BLaER1 treated with 17β-estradiol and CSF1 and Interleukin-3, amounts not matched to agents 10 nM and 100 nM (cell line): ENCODE data around the gene EPHB1.

Experiments
- H3K27ac ChIP-seq, 11 experiments: shearing (Covaris generic); formaldehyde crosslinking; 2 replicates each; pipeline ENCODE4 v1.8.1; 2022
- H3K27me3 ChIP-seq, 11 experiments: shearing (Covaris generic); formaldehyde crosslinking; 2 replicates each; pipeline ENCODE4 v1.8.1; 2022
- H3K36me3 ChIP-seq, 11 experiments: shearing (Covaris generic); formaldehyde crosslinking; 2 replicates each; pipeline ENCODE4 v1.8.1; 2022
- H3K4me1 ChIP-seq, 10 experiments: shearing (Covaris generic); formaldehyde crosslinking; 2 replicates each; pipeline ENCODE4 v1.8.1; 2022
- H3K4me2 ChIP-seq, 11 experiments: shearing (Covaris generic); formaldehyde crosslinking; 2 replicates each; pipeline ENCODE4 v1.8.1; 2022
- H3K4me3 ChIP-seq, 10 experiments: shearing (Covaris generic); formaldehyde crosslinking; 2 replicates each; pipeline ENCODE4 v1.8.1; 2022
- H3K9ac ChIP-seq, 11 experiments: shearing (Covaris generic); formaldehyde crosslinking; 2 replicates each; pipeline ENCODE4 v1.8.1; 2022
- H3K9me3 ChIP-seq, 11 experiments: shearing (Covaris generic); formaldehyde crosslinking; replicated peaks in 1 of 11; 2 replicates each; pipeline ENCODE4 v1.8.1; 2022
- H4K20me1 ChIP-seq, 11 experiments: shearing (Covaris generic); formaldehyde crosslinking; 2 replicates each; pipeline ENCODE4 v1.8.1; 2022
- Cebpa-rat ChIP-seq, 11 experiments: shearing (Covaris generic); IDR thresholded peaks; 2 replicates each; pipeline ENCODE4 v1.8.1; 2022

Gene EPHB1

DNA sequence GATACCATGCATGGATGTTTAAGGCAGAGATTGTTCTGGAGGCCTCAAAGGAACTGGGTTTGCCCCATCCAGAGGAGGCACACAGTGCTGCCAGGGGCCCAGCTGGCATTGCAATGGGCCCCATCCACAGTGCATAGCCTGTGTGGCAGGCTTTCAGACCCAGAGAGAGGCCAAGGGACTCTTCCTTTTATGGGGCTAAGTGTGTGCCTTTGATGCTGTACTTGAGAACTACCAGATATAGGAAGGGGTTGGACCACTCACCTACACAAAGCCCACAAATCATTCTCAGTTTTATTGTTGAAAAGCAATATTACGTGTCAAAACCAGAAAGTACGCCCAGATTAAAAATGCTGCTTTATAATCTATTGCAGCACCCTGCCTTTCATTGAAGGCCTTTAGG is 134.9 kb downstream of the EPHB1 start:
- no peak overlapping the region for H3K4me3 ChIP-seq
- no peak overlapping the region for H3K9ac ChIP-seq
- H3K4me2 ChIP-seq = no peak overlapping the region
- H4K20me1 ChIP-seq = no peaks in the 10 kb centered on the region
- no peak for TF ChIP-seq Cebpa-rat (IDR thresholded peaks at IDR 0.05)
- no peaks in the 10 kb centered on the region for H3K4me1 ChIP-seq
- H3K27ac ChIP-seq = no peak overlapping the region
- H3K9me3 ChIP-seq = peaks cover 0 to 5% (median 2%) of the 10 kb centered on the region in 11 experiments; a peak in 7 of 22 replicates
- H3K27me3 ChIP-seq = no peaks in the 10 kb centered on the region
- no peaks in the 10 kb centered on the region for H3K36me3 ChIP-seq

GRCh38 chr3:134931045-134931785 is 136.2 kb downstream of the EPHB1 start:
- no peak overlapping the region for H3K4me3 ChIP-seq

GRCh38 chr3:134932035-134932434 is 137.0 kb downstream of the EPHB1 start:
- Histone ChIP-seq H3K4me2 (no peak overlapping the region), H3K27ac (no peak overlapping the region), H3K4me3 (no peak overlapping the region), H4K20me1 (no peaks in the 10 kb centered on the region), H3K9me3 (no peaks in the 10 kb centered on the region), H3K27me3 (no peaks in the 10 kb centered on the region), H3K9ac (no peak overlapping the region), H3K4me1 (no peaks in the 10 kb centered on the region), H3K36me3 (no peaks in the 10 kb centered on the region)
- TF ChIP-seq Cebpa-rat (IDR thresholded peaks at IDR 0.05) = no peak

More at GRCh38 chr3:134931045-134931785, 136.2 kb downstream of the EPHB1 start:
- H3K9ac ChIP-seq = no peak overlapping the region
- H3K27ac ChIP-seq = no peak overlapping the region
- H3K9me3 ChIP-seq = no peaks in the 10 kb centered on the region
- no peaks in the 10 kb centered on the region for H4K20me1 ChIP-seq
- no peak overlapping the region for H3K4me2 ChIP-seq
- H3K36me3 ChIP-seq = no peaks in the 10 kb centered on the region
- H3K27me3 ChIP-seq = no peaks in the 10 kb centered on the region
- no peaks in the 10 kb centered on the region for H3K4me1 ChIP-seq
- no peak for TF ChIP-seq Cebpa-rat (IDR thresholded peaks at IDR 0.05)

GRCh38 chr3:134933997-134934396 is 138.9 kb downstream of the EPHB1 start:
- H3K9ac ChIP-seq = no peak overlapping the region
- no peak overlapping the region for H3K27ac ChIP-seq
- no peaks in the 10 kb centered on the region for H3K4me1 ChIP-seq
- H3K4me2 ChIP-seq = no peak overlapping the region
- H3K4me3 ChIP-seq = no peak overlapping the region
- no peaks in the 10 kb centered on the region for H4K20me1 ChIP-seq
- H3K27me3 ChIP-seq = no peaks in the 10 kb centered on the region
- TF ChIP-seq Cebpa-rat (IDR thresholded peaks at IDR 0.05) = no peak
- H3K9me3 ChIP-seq = no peaks in the 10 kb centered on the region
- H3K36me3 ChIP-seq = no peaks in the 10 kb centered on the region

DNA sequence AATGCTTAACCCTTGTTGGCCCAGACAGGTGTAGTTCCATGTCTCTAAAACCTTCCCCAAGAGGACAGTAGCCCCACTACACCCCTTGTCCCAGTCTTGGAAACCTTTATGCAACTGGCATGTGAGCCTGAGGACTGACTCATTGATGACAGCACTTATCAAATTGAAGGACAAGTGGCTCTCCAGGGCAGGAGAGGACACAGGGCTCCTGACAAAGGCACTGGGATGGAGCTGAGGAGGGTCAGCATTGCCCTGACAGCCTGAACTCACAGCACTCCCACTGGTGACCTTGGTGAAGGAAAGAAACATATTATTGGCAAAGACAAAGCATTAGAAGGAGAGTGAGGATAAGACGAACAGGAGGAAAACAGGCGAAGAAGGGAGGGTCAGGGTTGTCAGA is 139.9 kb downstream of the EPHB1 start:
- no peaks in the 10 kb centered on the region for H3K27me3 ChIP-seq
- no peak overlapping the region for H3K27ac ChIP-seq
- H3K4me2 ChIP-seq = no peak overlapping the region
- no peaks in the 10 kb centered on the region for H3K4me1 ChIP-seq
- H4K20me1 ChIP-seq = no peaks in the 10 kb centered on the region
- no peaks in the 10 kb centered on the region for H3K9me3 ChIP-seq
- H3K9ac ChIP-seq = no peak overlapping the region
- no peaks in the 10 kb centered on the region for H3K36me3 ChIP-seq
- no peak for TF ChIP-seq Cebpa-rat (IDR thresholded peaks at IDR 0.05)
- H3K4me3 ChIP-seq = no peak overlapping the region

DNA sequence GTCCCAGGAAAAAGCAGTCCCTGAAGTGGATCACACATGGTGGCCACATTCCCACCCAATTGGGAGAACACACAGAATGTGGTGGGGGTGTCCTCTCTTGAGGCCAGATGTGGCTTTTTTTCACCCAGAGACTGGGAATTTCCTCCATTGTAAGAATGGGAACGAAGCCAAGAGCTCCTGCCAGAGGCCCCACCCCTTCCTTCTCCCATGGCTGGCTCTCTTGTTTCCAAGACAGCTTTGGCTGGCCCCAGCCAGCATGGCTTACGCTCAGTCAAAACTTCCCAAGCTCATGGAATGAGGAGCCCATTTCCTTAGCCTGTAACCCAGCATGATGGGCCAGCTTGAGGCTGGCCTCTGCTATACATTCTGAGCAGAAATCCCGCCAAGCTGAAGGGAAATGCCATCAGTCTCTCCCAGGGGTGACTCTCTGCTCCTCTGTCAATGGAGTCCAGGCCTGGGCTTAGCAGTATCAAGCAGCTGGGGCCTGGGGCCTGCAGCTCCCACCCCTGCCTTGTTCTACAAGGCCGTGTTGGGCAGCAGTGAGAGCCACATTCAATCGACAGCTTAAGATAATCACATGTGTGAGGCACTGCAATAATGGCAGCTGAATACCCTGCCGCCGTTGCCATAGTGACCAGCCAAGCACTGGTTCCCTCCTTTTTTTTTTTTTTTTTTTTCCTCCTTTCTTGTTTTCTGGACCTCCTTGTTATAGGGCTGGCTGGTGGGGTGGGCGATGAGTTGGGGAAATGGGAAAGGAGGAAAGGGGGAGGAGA is 142.4 kb downstream of the EPHB1 start:
- Histone ChIP-seq H3K4me2 (no peak overlapping the region), H3K9ac (no peak overlapping the region), H3K4me3 (no peak overlapping the region), H3K36me3 (no peaks in the 10 kb centered on the region), H3K27ac (no peak overlapping the region), H3K9me3 (no peaks in the 10 kb centered on the region), H3K4me1 (no peaks in the 10 kb centered on the region), H4K20me1 (no peaks in the 10 kb centered on the region), H3K27me3 (no peaks in the 10 kb centered on the region)
- TF ChIP-seq Cebpa-rat (IDR thresholded peaks at IDR 0.05) = no peak

DNA sequence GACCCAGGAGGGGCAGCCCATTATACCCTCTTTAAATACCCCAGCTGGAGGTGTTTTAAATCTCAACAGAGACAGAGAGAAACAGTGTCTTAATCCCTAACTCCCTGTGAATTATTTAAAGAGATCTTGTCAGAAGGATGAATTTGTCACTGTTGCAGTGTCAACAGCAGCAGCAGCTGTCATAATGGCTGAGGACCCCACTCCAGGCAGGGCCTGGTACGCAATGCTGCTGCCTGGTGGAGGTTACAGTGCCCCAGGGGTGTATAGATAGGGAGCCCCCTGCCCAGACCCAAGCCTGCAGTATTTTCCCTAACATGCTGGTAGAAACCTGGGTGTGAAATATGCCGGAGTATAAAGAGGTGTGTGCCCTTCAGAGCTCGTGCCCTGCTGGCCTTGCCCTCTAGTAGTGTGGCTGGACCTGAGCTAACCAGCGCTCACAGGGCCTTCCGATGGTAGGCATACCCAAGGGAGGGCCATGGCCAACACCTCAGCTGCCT is 143.0 kb downstream of the EPHB1 start:
- H3K9me3 ChIP-seq = no peaks in the 10 kb centered on the region
- H4K20me1 ChIP-seq = no peaks in the 10 kb centered on the region
- no peak overlapping the region for H3K27ac ChIP-seq
- H3K4me1 ChIP-seq = no peaks in the 10 kb centered on the region
- no peaks in the 10 kb centered on the region for H3K36me3 ChIP-seq
- H3K4me3 ChIP-seq = no peak overlapping the region
- no peak for TF ChIP-seq Cebpa-rat (IDR thresholded peaks at IDR 0.05)
- no peak overlapping the region for H3K4me2 ChIP-seq
- H3K27me3 ChIP-seq = no peaks in the 10 kb centered on the region
- H3K9ac ChIP-seq = no peak overlapping the region

GRCh38 chr3:134939978-134940377 is 144.9 kb downstream of the EPHB1 start:
- no peak for TF ChIP-seq Cebpa-rat (IDR thresholded peaks at IDR 0.05)
- Histone ChIP-seq H3K27me3 (no peaks in the 10 kb centered on the region), H3K4me3 (no peak overlapping the region), H3K27ac (no peak overlapping the region), H3K4me1 (no peaks in the 10 kb centered on the region), H3K4me2 (no peak overlapping the region; a peak in 1 of 22 replicates), H3K36me3 (no peaks in the 10 kb centered on the region), H3K9me3 (no peaks in the 10 kb centered on the region), H4K20me1 (no peaks in the 10 kb centered on the region), H3K9ac (no peak overlapping the region)

DNA sequence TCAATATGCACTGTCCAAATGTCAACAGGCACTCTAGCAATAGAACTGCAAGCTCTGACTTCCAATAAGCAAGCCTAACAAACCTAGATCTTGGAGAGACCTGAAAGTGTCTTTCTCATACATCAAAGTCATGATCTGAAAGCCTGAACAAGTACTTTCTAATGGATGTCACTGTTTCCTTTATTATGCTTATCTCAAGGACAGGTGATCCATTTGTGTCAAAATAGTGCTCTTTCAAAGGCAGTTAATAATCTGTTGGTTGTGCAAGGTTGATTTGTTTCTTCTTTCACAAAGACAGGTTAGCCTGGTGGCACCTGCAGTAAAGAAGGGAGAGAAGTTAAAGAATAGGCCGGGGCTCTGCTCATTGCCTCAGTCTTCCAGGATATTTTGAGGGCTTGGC is 146.8 kb downstream of the EPHB1 start:
- Histone ChIP-seq H3K4me3 (no peak overlapping the region), H3K9me3 (no peaks in the 10 kb centered on the region), H3K4me2 (no peak overlapping the region), H4K20me1 (no peaks in the 10 kb centered on the region), H3K27ac (no peak overlapping the region), H3K27me3 (no peaks in the 10 kb centered on the region), H3K9ac (no peak overlapping the region), H3K36me3 (no peaks in the 10 kb centered on the region), H3K4me1 (no peaks in the 10 kb centered on the region)
- TF ChIP-seq Cebpa-rat (IDR thresholded peaks at IDR 0.05) = no peak

GRCh38 chr3:134944429-134944828 is 149.4 kb downstream of the EPHB1 start:
- Histone ChIP-seq H4K20me1 (no peaks in the 10 kb centered on the region), H3K4me3 (no peak overlapping the region), H3K9ac (no peak overlapping the region), H3K4me1 (no peaks in the 10 kb centered on the region), H3K9me3 (no peaks in the 10 kb centered on the region), H3K27ac (no peak overlapping the region), H3K4me2 (no peak overlapping the region), H3K36me3 (no peaks in the 10 kb centered on the region), H3K27me3 (no peaks in the 10 kb centered on the region)
- no peak for TF ChIP-seq Cebpa-rat (IDR thresholded peaks at IDR 0.05)
